B cell (primary cell): Measurements from ENCODE around the gene MYH11. TPM values are rescaled to one million over a fixed set of nuclear protein-coding genes. Genes with fewer than 3 reads are reported as not detected.

Experiments
- ATAC-seq: fragments of 200-7000 bp; cut with Tn5 transposase; one replicate; pipeline ENCODE4 v1.10.0; 2021; ENCODE audit warnings: low read depth, mild to moderate bottlenecking, moderate number of reproducible peaks, moderate library complexity
- CTCF ChIA-PET: fragments of 350-600 bp; sonication (Branson Sonifier 250); formaldehyde crosslinking; loops from one replicate; lab custom pipeline; 2021; ENCODE audit warnings: antibody characterized with exemption, inconsistent platforms; lab: Charles Lee
- POLR2A ChIA-PET: fragments of 350-600 bp; sonication (Branson Sonifier 250); formaldehyde crosslinking; loops from one replicate; lab custom pipeline; 2021; ENCODE audit warnings: antibody characterized with exemption; lab: Charles Lee
- DNase-seq: peaks from one replicate; pipeline ENCODE4 v3.0.0; 2013
- H2AFZ ChIP-seq: 2 replicates; pipeline ENCODE4 v1.6.1; 2012; ENCODE audit warnings: mild to moderate bottlenecking, low read depth, low read length; ENCODE audit not compliant: insufficient read depth, poor library complexity, severe bottlenecking
- H3K27ac ChIP-seq, 2 donors: 1 replicate in 1 of 2; 2 replicates in 1 of 2; pipeline ENCODE4 v1.5.1; 2012 to 2013; ENCODE audit warnings: low read length in 2 of 2, mild to moderate bottlenecking in 2 of 2, moderate library complexity in 1 of 2
- H3K27me3 ChIP-seq, 4 experiments: fragments of 200-600 bp in 1 of 4; sonication (generic) in 1 of 4; replicated peaks in 1 of 4; 1 replicate in 2 of 4; 2 replicates in 2 of 4; pipeline versions ENCODE4 v1.6.1 to v1.7.0; 2013 to 2016; ENCODE audit warnings: low read length in 3 of 4, mild to moderate bottlenecking in 2 of 4, mixed read lengths in 1 of 4, moderate library complexity in 1 of 4; ENCODE audit not compliant: insufficient read depth in 4 of 4, control insufficient read depth in 3 of 4; ENCODE audit errors: control extremely low read depth in 1 of 4
- H3K36me3 ChIP-seq, 2 experiments: replicated peaks in 1 of 2; 1 replicate in 1 of 2; 2 replicates in 1 of 2; pipeline versions ENCODE4 v1.6.1 to v1.7.1; 2013; ENCODE audit warnings: low read length in 1 of 2; ENCODE audit not compliant: insufficient read depth in 2 of 2, control insufficient read depth in 1 of 2; ENCODE audit errors: control extremely low read depth in 1 of 2, extremely low read depth in 1 of 2
- H3K4me1 ChIP-seq, 2 donors: fragments of 200-600 bp in 1 of 2; sonication (generic) in 1 of 2; 1 replicate in 1 of 2; 2 replicates in 1 of 2; pipeline versions ENCODE4 v1.5.1 to v1.6.1; 2013 to 2017; ENCODE audit warnings: low read length in 2 of 2; ENCODE audit not compliant: control insufficient read depth in 2 of 2, insufficient read depth in 2 of 2
- H3K4me2 ChIP-seq: replicated peaks from 2 replicates; pipeline ENCODE3; 2012; ENCODE audit warnings: mild to moderate bottlenecking, low read depth, low read length; ENCODE audit not compliant: poor library complexity, severe bottlenecking
- H3K4me3 ChIP-seq, 5 experiments: fragments of 200-600 bp in 1 of 5; sonication (generic) in 1 of 5; 1 replicate in 3 of 5; 2 replicates in 2 of 5; pipeline versions ENCODE4 v1.5.1 to v1.7.0; 2011 to 2016; ENCODE audit warnings: low read length in 4 of 5, mild to moderate bottlenecking in 4 of 5, low read depth in 2 of 5, control low read depth in 1 of 5, moderate library complexity in 1 of 5; ENCODE audit not compliant: insufficient read depth in 1 of 5; ENCODE audit errors: control extremely low read depth in 1 of 5, extremely low read depth in 1 of 5
- H3K79me2 ChIP-seq: fragments of 200-600 bp; sonication (generic); one replicate; pipeline ENCODE4 v1.6.0; 2016; ENCODE audit warnings: low read length; ENCODE audit not compliant: control insufficient read depth, insufficient read depth
- H3K9ac ChIP-seq: fragments of 200-600 bp; sonication (generic); 2 replicates; pipeline ENCODE4 v1.6.1; 2017; ENCODE audit warnings: mild to moderate bottlenecking, low read length, moderate library complexity
- H3K9me3 ChIP-seq, 3 donors: one replicate each; pipeline versions ENCODE4 v1.6.1 to v1.7.1; 2013; ENCODE audit warnings: low read length in 2 of 3; ENCODE audit not compliant: control insufficient read depth in 2 of 3, insufficient read depth in 1 of 3; ENCODE audit errors: control extremely low read depth in 1 of 3
- H4K20me1 ChIP-seq: 2 replicates; pipeline ENCODE4 v1.6.0; 2012; ENCODE audit warnings: mild to moderate bottlenecking, low read length; ENCODE audit not compliant: insufficient read depth, control insufficient read depth, poor library complexity, severe bottlenecking
- H3K27ac Mint-ChIP-seq: one replicate; pipeline ENCODE4 v1.8.0; 2021; ENCODE audit warnings: mixed read lengths
- H3K27me3 Mint-ChIP-seq: one replicate; pipeline ENCODE4 v1.8.0; 2021; ENCODE audit warnings: mixed read lengths
- H3K4me1 Mint-ChIP-seq: one replicate; pipeline ENCODE4 v1.8.0; 2021; ENCODE audit warnings: mixed read lengths
- H3K4me3 Mint-ChIP-seq: one replicate; pipeline ENCODE4 v1.8.0; 2021; ENCODE audit warnings: mixed read lengths
- H3K9me3 Mint-ChIP-seq: one replicate; pipeline ENCODE4 v1.8.0; 2022; ENCODE audit warnings: mixed read lengths; ENCODE audit not compliant: insufficient read depth
- EZH2 ChIP-seq: IDR thresholded peaks from 2 replicates; pipeline ENCODE4 v1.6.1; 2012; ENCODE audit warnings: borderline replicate concordance, low read depth, mild to moderate bottlenecking, moderate library complexity, low read length; ENCODE audit not compliant: insufficient read depth, poor library complexity, severe bottlenecking
- WGBS: methylation state at CpG from one replicate; pipeline ENCODE4 v1.1.5; 2013; ENCODE audit warnings: missing lambda C conversion rate; ENCODE audit not compliant: insufficient coverage; 5-methylcytosine and 5-hydroxymethylcytosine counted together
- intact Hi-C: fragments of 100-400 bp; cut with micrococcal nuclease; formaldehyde crosslinking; loops from one replicate; pipeline ENCODE4 v1.10.0; 2022
- polyA plus RNA-seq: library from polyadenylated mRNA; depleted of rRNA; stranded (reverse); fragments of >200 nt; gene quantifications from 2 replicates; pipeline ENCODE4 v1.2.3, GENCODE V29; 2012
- total RNA-seq, 2 donors: library from RNA; stranded (reverse); fragments of 120-200 nt in 1 of 2; gene quantifications; 1 replicate in 1 of 2; 2 replicates in 1 of 2; pipeline versions ENCODE4 v1.2.3 to v1.2.4, GENCODE V29; 2013 to 2022
- TF ChIP-seq, protein P1 (sequence below): fragments of 200-600 bp; IDR thresholded peaks from one replicate; pipeline ENCODE4 v1.8.0; 2022; ENCODE audit warnings: antibody characterized with exemption, mild to moderate bottlenecking

The MYH11 gene
- total and polyA plus RNA-seq, 2 donors (not counting 1 experiment from before 2014, with no cell fraction given), result 0.05 to 0.16 TPM

DNA sequence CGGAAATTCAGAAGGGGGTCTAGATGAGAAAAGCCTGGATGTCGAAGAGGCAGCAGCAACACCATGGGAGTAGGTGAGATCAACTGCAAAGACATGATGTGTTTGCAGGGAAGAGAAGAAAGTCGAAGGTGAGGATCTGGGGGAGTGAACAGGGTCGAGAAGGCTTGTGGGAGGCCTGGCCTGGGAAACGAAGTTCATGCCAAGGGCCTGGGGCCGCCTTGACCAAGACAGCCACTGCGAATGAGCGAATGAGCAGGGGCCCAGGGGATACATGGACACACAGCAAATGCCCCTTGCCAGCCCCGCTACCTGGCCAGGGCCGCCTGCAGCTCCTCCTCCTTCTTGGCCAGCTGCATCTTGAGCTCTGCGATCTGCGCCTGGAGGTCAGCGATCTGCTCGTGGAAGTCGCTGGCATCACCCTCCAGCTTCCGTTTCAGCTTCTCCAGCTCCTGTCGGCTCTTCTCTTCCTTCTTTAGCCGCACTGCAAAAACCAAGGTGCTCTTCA is 119.6 kb downstream of the MYH11 start:
- CTCF ChIA-PET, result no interaction called here
- Histone ChIP-seq H2AFZ (no peak overlapping the region), H3K4me1 (no peaks in the 10 kb centered on the region), H4K20me1 (no peaks in the 10 kb centered on the region), H3K79me2 (no peaks in the 10 kb centered on the region), H3K9ac (no peak overlapping the region), H3K4me2 (no peak overlapping the region), H3K27me3 (no peaks in the 10 kb centered on the region), H3K27ac (no peak overlapping the region), H3K4me3 (no peak overlapping the region), H3K9me3 (peaks cover 0 to 13% (median 0%) of the 10 kb centered on the region in 3 donors), H3K36me3 (peaks cover 0 to 31% of the 10 kb centered on the region in 2 experiments)
- no peak for ATAC-seq
- H3K27me3 Mint-ChIP-seq, result no peaks in the 10 kb centered on the region
- H3K4me1 Mint-ChIP-seq, result no peaks in the 10 kb centered on the region
- H3K4me3 Mint-ChIP-seq, result no peak overlapping the region
- TF ChIP-seq EZH2, result no peak
- TF ChIP-seq, protein P1, sequence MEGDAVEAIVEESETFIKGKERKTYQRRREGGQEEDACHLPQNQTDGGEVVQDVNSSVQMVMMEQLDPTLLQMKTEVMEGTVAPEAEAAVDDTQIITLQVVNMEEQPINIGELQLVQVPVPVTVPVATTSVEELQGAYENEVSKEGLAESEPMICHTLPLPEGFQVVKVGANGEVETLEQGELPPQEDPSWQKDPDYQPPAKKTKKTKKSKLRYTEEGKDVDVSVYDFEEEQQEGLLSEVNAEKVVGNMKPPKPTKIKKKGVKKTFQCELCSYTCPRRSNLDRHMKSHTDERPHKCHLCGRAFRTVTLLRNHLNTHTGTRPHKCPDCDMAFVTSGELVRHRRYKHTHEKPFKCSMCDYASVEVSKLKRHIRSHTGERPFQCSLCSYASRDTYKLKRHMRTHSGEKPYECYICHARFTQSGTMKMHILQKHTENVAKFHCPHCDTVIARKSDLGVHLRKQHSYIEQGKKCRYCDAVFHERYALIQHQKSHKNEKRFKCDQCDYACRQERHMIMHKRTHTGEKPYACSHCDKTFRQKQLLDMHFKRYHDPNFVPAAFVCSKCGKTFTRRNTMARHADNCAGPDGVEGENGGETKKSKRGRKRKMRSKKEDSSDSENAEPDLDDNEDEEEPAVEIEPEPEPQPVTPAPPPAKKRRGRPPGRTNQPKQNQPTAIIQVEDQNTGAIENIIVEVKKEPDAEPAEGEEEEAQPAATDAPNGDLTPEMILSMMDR, result no peak
- no peaks in the 10 kb centered on the region for H3K9me3 Mint-ChIP-seq
- intact Hi-C loops, result no loop called here
- DNase-seq, result no peak
- 93% methylated on average over 18 of the region's 18 CpGs for WGBS
- POLR2A ChIA-PET, result no interaction called here
- no peak overlapping the region for H3K27ac Mint-ChIP-seq

DNA sequence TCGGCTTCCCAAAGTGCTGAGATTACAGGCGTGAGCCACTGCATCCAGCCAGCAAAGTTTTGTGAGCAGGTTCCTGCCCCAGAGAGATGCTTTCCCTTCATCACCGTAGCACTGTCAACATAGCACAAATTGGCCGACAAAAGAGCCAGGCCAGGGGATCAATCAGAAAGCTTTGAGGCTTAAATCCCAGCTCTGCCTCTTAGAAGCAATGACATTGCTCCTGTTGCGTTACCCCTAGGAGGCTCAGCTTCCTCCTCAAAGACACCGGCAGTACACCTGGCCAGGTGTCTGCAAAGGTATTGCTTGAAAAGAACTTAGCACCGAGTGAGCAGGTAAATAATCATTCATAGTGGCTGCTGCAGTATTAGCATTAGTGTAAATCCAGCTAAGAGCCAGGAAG is 120.3 kb downstream of the MYH11 start:
- DNase-seq (no peak), ATAC-seq (no peak)
- H3K9me3 ChIP-seq, result peaks cover 0 to 8% (median 0%) of the 10 kb centered on the region in 3 donors
- Mint-ChIP-seq H3K27ac (no peak overlapping the region), H3K4me3 (no peak overlapping the region), H3K9me3 (no peaks in the 10 kb centered on the region), H3K27me3 (no peaks in the 10 kb centered on the region), H3K4me1 (no peaks in the 10 kb centered on the region)
- H3K79me2 ChIP-seq, result no peaks in the 10 kb centered on the region
- no peaks in the 10 kb centered on the region for H3K27me3 ChIP-seq
- H3K4me1 ChIP-seq, result no peaks in the 10 kb centered on the region
- H3K4me3 ChIP-seq, result no peak overlapping the region
- no peak overlapping the region for H3K4me2 ChIP-seq
- H4K20me1 ChIP-seq, result no peaks in the 10 kb centered on the region
- CTCF ChIA-PET, result no interaction called here
- POLR2A ChIA-PET, result no interaction called here
- 99% methylated on average over 7 of the region's 7 CpGs for WGBS
- peaks cover 0 to 31% of the 10 kb centered on the region in 2 experiments for H3K36me3 ChIP-seq
- no peak for TF ChIP-seq EZH2
- TF ChIP-seq, protein P1, result no peak
- intact Hi-C loops, result no loop called here
- H3K27ac ChIP-seq, result no peak overlapping the region
- H2AFZ ChIP-seq, result no peak overlapping the region
- H3K9ac ChIP-seq, result no peak overlapping the region
